HepG2 (cell line): ENCODE data around the gene EPC1.

Experiments
- BRCA1 ChIP-seq: sonication (generic); formaldehyde crosslinking; IDR thresholded peaks from 2 replicates; pipeline ENCODE4 v1.4.0; 2020; ENCODE audit warnings: missing genetic modification reagents
- EZH2 ChIP-seq: conservative IDR thresholded peaks from 2 replicates; pipeline ENCODE4 v1.6.1; 2012; ENCODE audit warnings: mild to moderate bottlenecking, low read depth, low read length, moderate library complexity
- KAT7 ChIP-seq: IDR thresholded peaks from 2 replicates; pipeline ENCODE4 v1.6.1; 2018; ENCODE audit warnings: borderline replicate concordance, missing compliant biosample characterization
- POLR2A ChIP-seq, 2 experiments: IDR thresholded peaks; 2 replicates each; pipeline ENCODE4 v1.6.1; 2011; ENCODE audit warnings: low read depth in 2 of 2, low read length in 2 of 2, mild to moderate bottlenecking in 1 of 2, moderate library complexity in 1 of 2; ENCODE audit not compliant: insufficient read depth in 1 of 2
- RFX1 ChIP-seq: fragments of 450-650 bp; IDR thresholded peaks from 2 replicates; pipeline ENCODE4 v1.6.1; 2017
- ZNF614 ChIP-seq: IDR thresholded peaks from 2 replicates; pipeline ENCODE4 v1.6.1; 2018; ENCODE audit warnings: missing biosample characterization, missing genetic modification reagents, inconsistent platforms, borderline replicate concordance

GRCh38 chr10:32308027-32308603 lies 38.8 kb downstream of the EPC1 start:
- TF ChIP-seq ZNF614 (CRISPR knock-in tag) (no peak), RFX1 (no peak), BRCA1 (CRISPR knock-in tag) (no peak), EZH2 (no peak), POLR2A (IDR thresholded peaks at IDR 0.05; ENCODE audit: insufficient read depth in 1 of 2, low read depth in 2 of 2, low read length in 2 of 2) (no peak), KAT7 (CRISPR knock-in tag) (no peak)
